Upper lobe of right lung (tissue), 1 donor: Measurements from ENCODE around the gene MYL12A. TPM values are rescaled to one million over a fixed set of nuclear protein-coding genes. Genes with fewer than 3 reads are reported as not detected.

Experiments
- ATAC-seq: fragments of 200-7000 bp; cut with Tn5 transposase; one replicate; pipeline ENCODE4 v1.9.1; 2020; ENCODE audit warnings: mild to moderate bottlenecking, moderate library complexity
- DNase-seq: peaks from one replicate; pipeline ENCODE4 v3.0.0-alpha.2; 2020
- H3K27ac ChIP-seq: fragments of 200-600 bp; one replicate; pipeline ENCODE4 v1.8.0; 2022
- H3K27me3 ChIP-seq: fragments of 200-600 bp; one replicate; pipeline ENCODE4 v1.8.0; 2022; ENCODE audit warnings: mild to moderate bottlenecking
- H3K36me3 ChIP-seq: fragments of 200-600 bp; one replicate; pipeline ENCODE4 v1.8.0; 2022
- H3K4me1 ChIP-seq: fragments of 200-600 bp; one replicate; pipeline ENCODE4 v1.8.0; 2022
- H3K4me3 ChIP-seq: fragments of 200-600 bp; one replicate; pipeline ENCODE4 v1.8.0; 2022; ENCODE audit warnings: mild to moderate bottlenecking
- H3K9me3 ChIP-seq: fragments of 200-600 bp; one replicate; pipeline ENCODE4 v1.8.0; 2022
- intact Hi-C: fragments of 100-400 bp; cut with DNase I; formaldehyde crosslinking; loops from one replicate; pipeline ENCODE4 v1.11.0; 2022
- total RNA-seq: library from RNA; stranded (reverse); fragmentation: NEBNext Ultra II Directional; extraction: Animal tissue kit (Norgen Biotek cat#: 25700); gene quantifications from one replicate; pipeline ENCODE4 v1.2.1, GENCODE V29; 2021
- TF ChIP-seq, protein P1 (sequence below): fragments of 200-600 bp; IDR thresholded peaks from one replicate; pipeline ENCODE4 v1.8.0; 2022; ENCODE audit warnings: antibody characterized with exemption
- donor health status: DM: no; HTN: yes; CAD: no; lungs with severe emphysema.

MYL12A gene
- total RNA-seq, 1 donor from 2014 or later = 571 TPM

DNA sequence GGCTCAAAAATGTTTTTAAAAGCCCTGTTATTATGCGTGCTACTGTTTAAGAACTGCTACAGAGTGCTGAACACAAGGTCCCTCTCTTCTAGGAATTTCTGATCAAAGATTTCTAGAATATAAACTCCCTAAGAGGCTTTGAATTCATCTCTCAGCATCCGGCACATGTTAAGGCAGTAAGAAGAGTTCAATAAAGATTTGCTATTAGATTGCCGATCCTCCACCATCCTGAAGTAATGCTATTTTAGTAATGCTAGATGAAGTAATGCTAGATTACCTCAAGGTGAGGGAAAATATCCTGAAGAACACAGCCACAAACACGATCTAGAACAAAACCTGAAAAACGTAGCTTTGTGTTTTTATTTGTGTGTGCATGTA is 13.4 kb downstream of the MYL12A start:
- DNase-seq = no peak
- TF ChIP-seq, protein P1, sequence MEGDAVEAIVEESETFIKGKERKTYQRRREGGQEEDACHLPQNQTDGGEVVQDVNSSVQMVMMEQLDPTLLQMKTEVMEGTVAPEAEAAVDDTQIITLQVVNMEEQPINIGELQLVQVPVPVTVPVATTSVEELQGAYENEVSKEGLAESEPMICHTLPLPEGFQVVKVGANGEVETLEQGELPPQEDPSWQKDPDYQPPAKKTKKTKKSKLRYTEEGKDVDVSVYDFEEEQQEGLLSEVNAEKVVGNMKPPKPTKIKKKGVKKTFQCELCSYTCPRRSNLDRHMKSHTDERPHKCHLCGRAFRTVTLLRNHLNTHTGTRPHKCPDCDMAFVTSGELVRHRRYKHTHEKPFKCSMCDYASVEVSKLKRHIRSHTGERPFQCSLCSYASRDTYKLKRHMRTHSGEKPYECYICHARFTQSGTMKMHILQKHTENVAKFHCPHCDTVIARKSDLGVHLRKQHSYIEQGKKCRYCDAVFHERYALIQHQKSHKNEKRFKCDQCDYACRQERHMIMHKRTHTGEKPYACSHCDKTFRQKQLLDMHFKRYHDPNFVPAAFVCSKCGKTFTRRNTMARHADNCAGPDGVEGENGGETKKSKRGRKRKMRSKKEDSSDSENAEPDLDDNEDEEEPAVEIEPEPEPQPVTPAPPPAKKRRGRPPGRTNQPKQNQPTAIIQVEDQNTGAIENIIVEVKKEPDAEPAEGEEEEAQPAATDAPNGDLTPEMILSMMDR = no peak
- no peaks in the 10 kb centered on the region for H3K9me3 ChIP-seq
- H3K4me3 ChIP-seq = peak overlapping the region; percentile 94
- intact Hi-C loops = no loop called here
- no peak for ATAC-seq
- H3K36me3 ChIP-seq = peaks cover 32% of the 10 kb centered on the region
- H3K27ac ChIP-seq = peak overlapping the region; percentile 100
- H3K27me3 ChIP-seq = no peaks in the 10 kb centered on the region
- peaks cover 42% of the 10 kb centered on the region for H3K4me1 ChIP-seq

DNA sequence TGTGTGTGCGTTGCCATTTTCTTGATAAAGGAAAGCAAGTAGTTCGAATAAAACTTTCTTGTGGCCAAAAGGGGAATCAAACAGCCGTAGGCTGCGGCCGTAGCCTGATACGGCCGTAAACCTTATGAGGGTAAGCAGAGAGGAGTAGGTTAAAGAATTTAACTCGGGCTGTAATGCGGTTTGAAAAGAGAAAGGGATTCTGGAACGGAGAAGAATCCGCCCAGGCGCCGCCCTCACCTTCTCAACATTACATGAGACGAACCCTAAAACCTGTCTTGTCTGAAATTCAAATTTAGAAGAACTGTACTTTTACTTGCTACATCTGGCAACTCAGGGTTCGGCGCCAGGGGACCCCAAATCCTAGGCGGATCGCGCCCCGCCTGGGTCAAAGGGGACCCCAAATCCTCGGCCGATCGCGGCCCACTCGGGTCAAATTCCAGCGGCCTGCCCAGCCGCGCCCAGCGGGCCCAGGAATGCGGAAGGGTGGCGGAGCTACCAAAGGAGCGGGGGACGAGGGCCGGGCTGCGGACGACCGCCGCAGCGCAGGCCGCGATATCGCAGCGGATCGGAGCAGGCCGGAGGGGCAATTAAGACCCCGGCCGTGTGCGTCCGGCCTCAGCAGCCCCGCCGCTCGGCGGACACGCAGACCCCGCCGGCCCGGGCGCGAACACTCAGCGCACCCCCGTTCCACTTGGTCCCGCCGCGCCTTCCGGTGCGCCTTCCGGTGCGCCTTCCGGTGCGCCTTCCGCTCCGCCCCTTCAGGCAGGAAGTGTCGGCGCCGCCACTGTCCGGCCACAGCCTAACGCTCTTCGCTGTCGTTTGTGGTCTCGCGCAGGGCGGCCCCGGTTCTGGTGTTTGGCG is 14.0 kb downstream of the MYL12A start, which contains the start of gene MYL12B:
Gene MYL12B (plus strand): TSS at position 761 of the 861 bp plus-strand sequence. CDS start 10,766 bp downstream, outside the sequence.
- H3K4me1 ChIP-seq = peaks cover 43% of the 10 kb centered on the region
- peak within 1 kb of the TSS; percentile 94 for H3K4me3 ChIP-seq
- DNase-seq (peak; percentile 94), ATAC-seq (peak; percentile 95)
- H3K27ac ChIP-seq = peak within 1 kb of the TSS; percentile 100
- H3K9me3 ChIP-seq = no peaks in the 10 kb centered on the region
- H3K36me3 ChIP-seq = peaks cover 26% of the 10 kb centered on the region
- no peaks in the 10 kb centered on the region for H3K27me3 ChIP-seq
- intact Hi-C loops = no loop called here
- TF ChIP-seq, protein P1 = no peak

DNA sequence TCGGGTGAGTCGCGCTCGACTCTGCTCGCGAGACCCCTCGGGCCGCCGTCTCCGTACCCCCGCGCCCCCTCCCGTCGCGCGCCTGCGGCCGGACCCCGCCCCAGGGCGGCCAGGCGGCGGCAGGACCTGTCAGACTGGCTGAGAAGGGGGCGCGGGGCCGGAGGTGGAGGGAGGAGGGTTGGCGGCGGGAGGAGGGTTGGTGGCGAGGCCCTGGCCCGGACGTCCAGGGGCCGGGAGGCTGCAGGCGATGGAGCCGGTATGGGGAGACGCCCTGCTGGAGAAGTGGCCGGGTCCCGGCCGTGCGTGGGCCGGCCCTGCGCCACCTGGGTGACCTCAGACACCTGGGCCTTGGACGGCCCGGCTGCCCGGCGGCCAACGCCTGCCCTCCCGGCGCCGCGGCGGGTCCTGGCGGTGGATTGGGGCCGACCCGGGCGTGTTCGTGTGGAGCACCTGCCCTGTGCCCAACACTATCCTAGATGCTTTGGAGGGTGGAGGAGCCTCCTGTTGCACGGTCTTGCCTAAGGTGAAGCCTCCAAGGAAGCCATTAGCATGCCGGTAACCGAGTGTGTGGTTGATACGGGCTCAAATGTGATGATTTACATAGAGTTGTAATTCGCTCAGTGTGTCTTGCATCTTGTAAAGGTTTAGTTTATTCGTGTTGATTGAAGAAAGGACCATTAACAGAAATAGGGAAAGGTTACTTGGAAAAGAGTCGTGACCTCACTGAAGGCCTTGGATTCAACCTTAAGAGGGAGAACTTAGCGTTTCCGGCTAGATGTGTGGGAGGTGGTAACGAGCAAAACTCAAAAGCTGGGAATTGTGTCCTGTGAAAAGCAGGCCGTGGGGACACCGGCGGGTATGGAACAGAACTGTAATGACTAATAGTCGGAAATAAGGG is 14.9 kb downstream of the MYL12A start:
- intact Hi-C loops = no loop called here
- peak; percentile 76 for ATAC-seq

DNA sequence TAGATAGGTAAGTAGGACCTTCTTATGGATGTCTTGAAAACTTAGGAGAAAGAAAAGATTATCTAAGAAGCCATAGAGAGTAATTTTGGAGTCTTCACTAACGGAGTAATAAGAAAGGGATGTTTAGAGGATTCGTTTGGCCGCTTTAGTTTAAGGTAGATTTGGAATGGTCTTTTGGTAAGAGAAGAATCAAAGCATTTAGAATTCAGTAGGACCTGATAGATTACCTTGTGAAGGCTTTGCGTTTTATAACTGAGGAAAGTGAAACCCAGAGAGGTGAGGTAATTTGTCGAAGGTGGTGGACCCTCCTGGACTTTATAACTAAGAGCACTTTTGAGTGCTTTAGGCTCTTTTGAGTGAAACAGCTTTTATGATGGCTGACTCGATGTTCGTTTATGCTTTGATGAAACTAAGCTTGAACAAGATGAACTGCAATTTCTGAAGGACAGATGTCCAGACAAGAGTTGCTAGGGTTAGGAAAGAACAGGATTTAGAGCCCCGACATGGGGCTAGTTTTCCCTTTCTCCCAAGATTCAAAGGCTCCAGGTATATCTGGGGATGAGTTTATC is 15.6 kb downstream of the MYL12A start:
- intact Hi-C loops = no loop called here
- TF ChIP-seq, protein P1 = no peak
- ATAC-seq = no peak

More for the DNA sequence above, 14.9 kb downstream of the MYL12A start:
- Histone ChIP-seq H3K27me3 (no peaks in the 10 kb centered on the region), H3K27ac (peak overlapping the region; percentile 100), H3K36me3 (peaks cover 17% of the 10 kb centered on the region), H3K4me3 (peak overlapping the region; percentile 94), H3K9me3 (no peaks in the 10 kb centered on the region), H3K4me1 (peaks cover 43% of the 10 kb centered on the region)
- TF ChIP-seq, protein P1 = no peak
- DNase-seq = no peak

DNA sequence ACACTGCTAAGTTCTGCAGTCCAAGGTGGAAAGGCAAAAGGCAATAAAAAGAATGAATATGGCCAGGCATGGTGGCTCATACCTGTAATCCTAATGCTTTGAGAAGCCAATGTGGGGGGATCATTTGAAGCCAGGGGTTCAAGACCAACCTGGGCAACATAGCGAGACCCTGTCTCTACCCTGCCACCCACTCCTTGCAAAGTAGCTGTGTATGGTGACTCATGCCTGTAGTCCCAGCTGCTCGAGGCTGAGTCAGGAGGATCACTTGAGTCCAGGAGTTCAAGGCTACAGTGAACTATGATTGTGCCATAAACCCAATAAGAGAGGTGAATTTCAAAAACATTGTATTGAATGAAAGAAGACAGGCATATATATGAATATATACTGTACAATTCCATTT is 16.8 kb downstream of the MYL12A start:
- no peak overlapping the region for H3K27ac ChIP-seq
- TF ChIP-seq, protein P1 = no peak
- DNase-seq = no peak
- no peak for ATAC-seq
- H3K36me3 ChIP-seq = no peaks in the 10 kb centered on the region
- peaks cover 60% of the 10 kb centered on the region for H3K4me1 ChIP-seq
- H3K9me3 ChIP-seq = no peaks in the 10 kb centered on the region
- H3K4me3 ChIP-seq = peak overlapping the region; percentile 94
- H3K27me3 ChIP-seq = no peaks in the 10 kb centered on the region
- intact Hi-C loops = no loop called here

More for the DNA sequence above, 15.6 kb downstream of the MYL12A start:
- Histone ChIP-seq H3K36me3 (peaks cover 10% of the 10 kb centered on the region), H3K4me1 (peaks cover 48% of the 10 kb centered on the region), H3K9me3 (no peaks in the 10 kb centered on the region), H3K27me3 (no peaks in the 10 kb centered on the region), H3K4me3 (peak overlapping the region; percentile 94), H3K27ac (peak overlapping the region; percentile 100)
- no peak for DNase-seq
